GM12874 (cell line): ENCODE data around the gene NPEPL1.

Source experiments
- CTCF ChIP-seq: IDR thresholded peaks from 2 replicates; pipeline ENCODE4 v1.5.1; 2011; ENCODE audit warnings: low read depth, mild to moderate bottlenecking, control low read depth, low read length, moderate library complexity; ENCODE audit not compliant: insufficient read depth

Gene NPEPL1

GRCh38 chr20:58759947-58760346 lies 67.3 kb downstream of the NPEPL1 start:
- TF ChIP-seq CTCF = no peak

- no peak for TF ChIP-seq CTCF
These were observed 68.3 kb downstream of the NPEPL1 start for GRCh38 chr20:58760856-58761255.

- TF ChIP-seq CTCF = no peak
These were observed 69.5 kb downstream of the NPEPL1 start for GRCh38 chr20:58762120-58762519.

- no peak for TF ChIP-seq CTCF
These were observed 70.5 kb downstream of the NPEPL1 start for GRCh38 chr20:58763076-58763475.
